PFSK-1 (cell line): Measurements from ENCODE around the gene CTSH.

Source experiments
- FOXP2 ChIP-seq: optimal IDR thresholded peaks from 2 replicates; pipeline ENCODE3; 2011; ENCODE audit warnings: borderline replicate concordance, control low read depth, inconsistent platforms; ENCODE audit not compliant: insufficient read depth; ENCODE audit errors: extremely low read length, extremely low read depth
- POLR2AphosphoS5 ChIP-seq: IDR thresholded peaks from 2 replicates; pipeline ENCODE4 v1.6.1; 2012; ENCODE audit warnings: low read depth, mild to moderate bottlenecking, control low read depth, low read length, moderate library complexity
- REST ChIP-seq, 2 experiments: IDR thresholded peaks; 2 replicates each; pipeline versions ENCODE4 v1.6.1 to v1.8.0; 2011 to 2012; ENCODE audit warnings: low read depth in 2 of 2, low read length in 2 of 2, control low read depth in 1 of 2, inconsistent platforms in 1 of 2, mild to moderate bottlenecking in 1 of 2, moderate library complexity in 1 of 2; ENCODE audit not compliant: insufficient read depth in 1 of 2
- SIN3A ChIP-seq: IDR thresholded peaks from 2 replicates; pipeline ENCODE4 v1.6.1; 2012; ENCODE audit warnings: mild to moderate bottlenecking, low read length, moderate library complexity, borderline replicate concordance; ENCODE audit not compliant: insufficient read depth
- TAF1 ChIP-seq: IDR thresholded peaks from 2 replicates; pipeline ENCODE4 v1.6.1; 2012; ENCODE audit warnings: low read length, control low read depth, borderline replicate concordance; ENCODE audit not compliant: insufficient read depth

Gene CTSH

DNA sequence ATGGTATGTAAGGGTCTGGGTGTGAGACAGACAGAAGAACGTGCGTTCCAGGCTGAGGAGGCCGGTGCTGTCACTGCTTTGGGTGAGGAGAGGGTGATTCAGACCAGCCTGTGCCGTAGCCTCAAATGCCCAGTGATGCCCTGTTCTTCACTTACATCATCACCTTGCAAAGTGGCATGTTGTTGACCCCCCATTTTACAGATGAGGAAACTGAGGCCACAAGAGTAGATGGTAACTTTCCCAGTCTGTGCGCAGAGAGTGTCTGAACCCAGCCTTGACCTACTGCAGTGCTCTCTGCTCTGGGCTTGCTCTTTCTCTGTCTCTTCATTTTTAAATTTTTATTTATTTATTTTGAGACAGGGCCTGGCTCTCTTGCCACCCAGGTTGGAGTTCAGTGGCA lies 1.6 kb upstream of the CTSH start:
- TF ChIP-seq POLR2AphosphoS5 (no peak), REST (IDR thresholded peaks at IDR 0.05; ENCODE audit: insufficient read depth in 1 of 2, low read depth in 2 of 2, low read length in 2 of 2) (no peak), TAF1 (no peak), FOXP2 (no peak), SIN3A (no peak)

DNA sequence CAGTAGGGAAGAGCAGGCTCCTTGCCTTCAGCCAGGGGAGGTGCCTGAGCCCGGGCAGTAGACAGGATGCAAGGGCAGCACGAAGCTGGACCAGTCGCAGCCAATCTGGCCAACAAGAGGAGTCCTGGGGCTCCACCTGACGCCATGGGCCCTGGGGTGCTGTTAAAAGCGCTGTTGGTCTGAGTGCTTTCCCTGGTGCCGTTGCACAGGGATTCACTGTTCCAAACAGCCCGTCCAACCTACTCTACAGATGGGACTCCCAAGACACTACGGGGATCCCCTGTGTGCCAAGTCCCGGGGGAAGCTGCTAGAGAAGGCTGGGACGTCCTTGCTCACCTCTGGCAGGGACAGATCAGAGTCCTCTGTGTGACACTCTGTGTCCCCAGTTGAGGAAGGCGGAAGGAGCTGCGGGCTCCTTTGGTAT lies 632 bp downstream of the CTSH start:
- no peak for TF ChIP-seq SIN3A
- TF ChIP-seq POLR2AphosphoS5: no peak
- TF ChIP-seq FOXP2: no peak
- no peak for TF ChIP-seq REST (IDR thresholded peaks at IDR 0.05; ENCODE audit: insufficient read depth in 1 of 2, low read depth in 2 of 2, low read length in 2 of 2)
- TF ChIP-seq TAF1: no peak

DNA sequence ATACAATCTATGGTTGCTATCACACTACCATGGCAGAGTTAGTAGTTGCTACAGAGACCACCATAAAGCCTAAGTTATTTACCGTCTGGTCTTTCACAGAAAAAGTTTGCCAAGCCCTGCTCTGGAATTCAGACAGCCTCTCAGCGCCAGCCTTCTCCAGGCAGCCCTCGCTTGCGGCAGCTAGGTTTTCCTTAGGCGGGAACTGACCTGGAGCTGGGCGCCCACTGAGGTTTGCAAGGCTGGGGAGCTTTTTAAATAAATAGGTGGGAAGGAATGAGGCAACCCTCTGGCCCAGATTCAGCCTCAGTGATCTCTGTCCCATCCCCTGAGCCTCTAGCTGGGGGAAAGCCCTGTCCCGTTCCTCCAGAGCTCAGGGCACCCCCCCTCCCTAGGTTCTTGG lies 1.2 kb downstream of the CTSH start:
- TF ChIP-seq REST (IDR thresholded peaks at IDR 0.05; ENCODE audit: insufficient read depth in 1 of 2, low read depth in 2 of 2, low read length in 2 of 2) (no peak), TAF1 (no peak), FOXP2 (no peak), POLR2AphosphoS5 (no peak), SIN3A (no peak)

DNA sequence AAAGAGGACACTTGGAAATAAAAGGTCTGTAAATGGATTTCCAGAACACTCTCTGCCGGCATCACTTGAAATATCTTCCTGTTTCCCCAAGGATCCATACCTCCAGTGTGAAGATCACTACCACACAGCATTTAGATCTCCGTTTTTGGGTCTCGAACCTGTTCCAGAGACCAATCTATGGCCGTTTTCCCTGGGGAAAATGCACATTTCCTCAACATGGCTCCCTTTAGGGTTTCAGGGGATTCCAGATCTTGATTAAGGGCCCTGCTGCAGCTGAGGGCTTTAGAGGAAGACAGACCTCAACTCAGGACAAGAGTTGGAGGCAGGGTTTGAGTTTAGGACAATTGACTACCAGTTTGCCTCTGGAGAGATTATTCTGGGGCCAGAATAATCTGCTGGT lies 2.1 kb downstream of the CTSH start:
- TF ChIP-seq POLR2AphosphoS5 (no peak), FOXP2 (no peak), REST (IDR thresholded peaks at IDR 0.05; ENCODE audit: insufficient read depth in 1 of 2, low read depth in 2 of 2, low read length in 2 of 2) (no peak), SIN3A (no peak), TAF1 (no peak)

DNA sequence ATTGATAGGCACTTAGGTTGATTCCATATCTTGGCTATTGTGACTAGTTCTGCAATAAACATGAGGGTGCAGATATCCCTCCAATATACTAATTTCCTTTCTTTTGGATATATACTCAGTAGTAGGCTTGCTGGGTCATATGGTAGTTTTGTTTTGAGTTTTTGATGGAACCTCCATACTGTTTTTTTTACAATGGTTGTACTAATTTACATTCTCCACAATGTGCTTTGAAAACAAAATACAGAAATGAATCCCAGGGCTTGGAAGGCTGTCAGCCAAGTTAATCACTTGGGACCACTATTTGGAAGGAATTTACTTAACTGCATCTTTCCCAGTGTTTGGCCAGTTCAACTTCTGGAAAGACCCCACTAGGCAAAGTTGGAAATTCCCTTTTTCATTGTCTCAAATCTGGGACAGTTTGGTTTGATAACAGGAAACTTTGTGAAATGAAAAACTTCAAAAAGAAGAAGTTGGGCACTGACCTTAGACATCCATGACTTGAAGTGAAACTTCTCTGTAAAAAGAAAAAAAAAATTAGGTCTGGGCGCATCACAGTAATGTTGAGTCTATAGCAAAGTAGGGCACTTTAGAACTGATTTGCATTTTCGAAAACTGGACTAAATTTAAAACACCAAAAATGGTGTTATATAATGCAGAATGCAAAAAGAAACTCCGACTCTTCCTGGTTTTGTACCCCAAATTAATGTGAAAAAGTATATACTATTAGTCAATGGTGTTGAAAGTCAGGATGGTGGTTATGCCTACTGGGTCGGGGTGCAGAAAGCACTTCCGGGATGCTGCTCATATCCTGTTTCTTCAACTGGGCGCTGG lies 6.0 kb downstream of the CTSH start:
- TF ChIP-seq TAF1: no peak
- TF ChIP-seq POLR2AphosphoS5: no peak
- no peak for TF ChIP-seq FOXP2
- TF ChIP-seq SIN3A: no peak
- TF ChIP-seq REST (IDR thresholded peaks at IDR 0.05; ENCODE audit: insufficient read depth in 1 of 2, low read depth in 2 of 2, low read length in 2 of 2): no peak
